SK-N-SH (cell line): ENCODE results near the gene CCDC87. TPM values are rescaled to one million over a fixed set of nuclear protein-coding genes. Genes with fewer than 3 reads are reported as not detected.

ENCODE experiments used
- CTCF ChIA-PET: fragments of 300-600, 350-600 bp; formaldehyde crosslinking; extraction: SDS; loops from one replicate; lab custom pipeline; 2021; lab: Yijun Ruan, JAX
- POLR2A ChIA-PET: fragments of 350-600 bp; sonication (Branson Sonifier 250); formaldehyde crosslinking; extraction: SDS; loops from one replicate; lab custom pipeline; 2020; ENCODE audit warnings: antibody characterized with exemption, inconsistent platforms; lab: Yijun Ruan, JAX
- DNase-seq: peaks from one replicate; pipeline ENCODE4 v3.0.0; 2012
- H2AFZ ChIP-seq: fragments of 200-600 bp; sonication (generic); 2 replicates; pipeline ENCODE4 v1.8.1; 2016; ENCODE audit warnings: antibody characterized with exemption, mild to moderate bottlenecking, low read depth
- H3F3A ChIP-seq: fragments of 200-600 bp; sonication (generic); replicated peaks from 2 replicates; pipeline ENCODE3; 2016; ENCODE audit warnings: antibody characterized with exemption, mild to moderate bottlenecking; ENCODE audit not compliant: insufficient read depth
- H3K27ac ChIP-seq, 2 experiments: fragments of 200-500 bp in 1 of 2; fragments of 200-600 bp in 1 of 2; sonication (Bioruptor generic) in 1 of 2; sonication (generic), shearing (Covaris generic) in 1 of 2; 2 replicates each; pipeline versions ENCODE4 v1.5.1 to v1.6.1; 2014 to 2016; ENCODE audit warnings: low read depth in 2 of 2, inconsistent platforms in 1 of 2, low read length in 1 of 2, mild to moderate bottlenecking in 1 of 2, mixed read lengths in 1 of 2
- H3K27me3 ChIP-seq: fragments of 200-600 bp; sonication (generic), shearing (Covaris generic); 2 replicates; pipeline ENCODE4 v1.6.1; 2016; ENCODE audit warnings: mixed run types; ENCODE audit not compliant: insufficient read depth
- H3K36me3 ChIP-seq, 2 experiments: fragments of 200-500 bp in 1 of 2; fragments of 200-600 bp in 1 of 2; sonication (Bioruptor generic) in 1 of 2; sonication (generic) in 1 of 2; replicated peaks in 1 of 2; 2 replicates each; pipeline versions ENCODE3 to v1.5.1; 2014 to 2016; ENCODE audit warnings: low read length in 1 of 2, mild to moderate bottlenecking in 1 of 2; ENCODE audit not compliant: insufficient read depth in 2 of 2, control insufficient read depth in 1 of 2
- H3K4me1 ChIP-seq, 2 experiments: fragments of 200-500 bp in 1 of 2; fragments of 200-600 bp in 1 of 2; sonication (Bioruptor generic) in 1 of 2; sonication (generic), shearing (Covaris generic) in 1 of 2; 2 replicates each; pipeline versions ENCODE4 v1.5.1 to v1.6.1; 2014 to 2016; ENCODE audit warnings: low read depth in 1 of 2, low read length in 1 of 2, mixed run types in 1 of 2; ENCODE audit not compliant: insufficient read depth in 2 of 2, control insufficient read depth in 1 of 2
- H3K4me2 ChIP-seq: fragments of 200-600 bp; sonication (generic), shearing (Covaris generic); 2 replicates; pipeline ENCODE4 v1.6.1; 2017; ENCODE audit warnings: mixed run types
- H3K4me3 ChIP-seq, 2 experiments: fragments of 200-500 bp in 1 of 2; fragments of 200-600 bp in 1 of 2; sonication (Bioruptor generic) in 1 of 2; sonication (generic), shearing (Covaris generic) in 1 of 2; 2 replicates each; pipeline versions ENCODE4 v1.5.1 to v1.8.1; 2014 to 2016; ENCODE audit warnings: low read depth in 2 of 2, inconsistent platforms in 1 of 2, low read length in 1 of 2, mild to moderate bottlenecking in 1 of 2, mixed read lengths in 1 of 2, moderate library complexity in 1 of 2
- H3K79me2 ChIP-seq: fragments of 200-600 bp; sonication (generic); 2 replicates; pipeline ENCODE4 v1.8.1; 2017; ENCODE audit warnings: mild to moderate bottlenecking; ENCODE audit not compliant: insufficient read depth
- H3K9ac ChIP-seq: fragments of 200-600 bp; sonication (generic); 2 replicates; pipeline ENCODE4 v1.6.1; 2017; ENCODE audit warnings: mixed run types
- H3K9me2 ChIP-seq: fragments of 200-600 bp; sonication (generic); 2 replicates; pipeline ENCODE4 v1.6.1; 2017; ENCODE audit warnings: mixed run types
- H3K9me3 ChIP-seq: fragments of 200-600 bp; sonication (generic); 2 replicates; pipeline ENCODE4 v1.6.1; 2017; ENCODE audit warnings: mixed run types, mild to moderate bottlenecking, moderate library complexity
- H4K20me1 ChIP-seq: fragments of 200-600 bp; sonication (generic); 2 replicates; pipeline ENCODE4 v1.6.1; 2017; ENCODE audit warnings: mild to moderate bottlenecking, mixed run types; ENCODE audit not compliant: insufficient read depth
- ELF1 ChIP-seq: IDR thresholded peaks from 2 replicates; pipeline ENCODE4 v1.4.0; 2012
- EZH2phosphoT487 ChIP-seq: fragments of 200-600 bp; sonication (generic); IDR thresholded peaks from 2 replicates; pipeline ENCODE4 v1.6.1; 2017; ENCODE audit warnings: low read depth, mixed run types, mild to moderate bottlenecking, antibody characterized with exemption, moderate library complexity, borderline replicate concordance
- FOSL2 ChIP-seq: IDR thresholded peaks from 2 replicates; pipeline ENCODE4 v1.4.0; 2012; ENCODE audit warnings: low read depth, mild to moderate bottlenecking, moderate library complexity, borderline replicate concordance
- FOXM1 ChIP-seq: IDR thresholded peaks from 2 replicates; pipeline ENCODE4 v1.4.0; 2012; ENCODE audit warnings: low read depth, mild to moderate bottlenecking
- GABPA ChIP-seq: IDR thresholded peaks from 2 replicates; pipeline ENCODE4 v1.4.0; 2012; ENCODE audit warnings: low read depth, mild to moderate bottlenecking
- NFIC ChIP-seq: IDR thresholded peaks from 2 replicates; pipeline ENCODE4 v1.4.0; 2012; ENCODE audit warnings: borderline replicate concordance
- POLR2AphosphoS5 ChIP-seq: IDR thresholded peaks from 2 replicates; pipeline ENCODE4 v1.6.1; 2012; ENCODE audit warnings: low read depth, low read length
- RFX5 ChIP-seq: IDR thresholded peaks from 2 replicates; pipeline ENCODE4 v1.6.1; 2012; ENCODE audit warnings: mild to moderate bottlenecking, improper control_type of control experiment, low read length
- SMC3 ChIP-seq: IDR thresholded peaks from 2 replicates; pipeline ENCODE4 v1.6.1; 2012; ENCODE audit warnings: low read depth, low read length, improper control_type of control experiment
- WGBS: methylation state at CpG from one replicate; pipeline ENCODE4 v1.1.6; 2017; ENCODE audit warnings: low lambda C conversion rate; 5-methylcytosine and 5-hydroxymethylcytosine counted together
- polyA plus RNA-seq, 3 experiments: library from polyadenylated mRNA; depleted of rRNA; stranded (reverse); fragments of >200 nt; gene quantifications; 2 replicates each; pipeline ENCODE4 v1.2.3, GENCODE V29; 2012
- TF ChIP-seq, protein P1 (sequence below): IDR thresholded peaks from 2 replicates; pipeline ENCODE4; 2012
- TF ChIP-seq, protein P2 (sequence below): fragments of 150-350 bp; IDR thresholded peaks from 2 replicates; pipeline ENCODE4 v1.6.1; 2016; ENCODE audit warnings: mild to moderate bottlenecking, low read depth, low read length
- TF ChIP-seq, protein P3 (sequence below): IDR thresholded peaks from 2 replicates; pipeline ENCODE4 v1.4.0; 2012; ENCODE audit warnings: low read depth, borderline replicate concordance
- TF ChIP-seq, protein P4 (sequence below): IDR thresholded peaks from 2 replicates; pipeline ENCODE4 v1.6.1; 2012; ENCODE audit warnings: mild to moderate bottlenecking, low read depth, low read length, moderate library complexity
- TF ChIP-seq, protein P5 (sequence below): fragments of 150-350 bp; IDR thresholded peaks from 2 replicates; pipeline ENCODE4 v1.6.1; 2017; ENCODE audit warnings: antibody characterized with exemption, low read length, low read depth, borderline replicate concordance

CCDC87 gene
- polyA plus RNA-seq, 1 of the 3 experiments (the other 2 are of a cell fraction), result 0.21 TPM

DNA sequence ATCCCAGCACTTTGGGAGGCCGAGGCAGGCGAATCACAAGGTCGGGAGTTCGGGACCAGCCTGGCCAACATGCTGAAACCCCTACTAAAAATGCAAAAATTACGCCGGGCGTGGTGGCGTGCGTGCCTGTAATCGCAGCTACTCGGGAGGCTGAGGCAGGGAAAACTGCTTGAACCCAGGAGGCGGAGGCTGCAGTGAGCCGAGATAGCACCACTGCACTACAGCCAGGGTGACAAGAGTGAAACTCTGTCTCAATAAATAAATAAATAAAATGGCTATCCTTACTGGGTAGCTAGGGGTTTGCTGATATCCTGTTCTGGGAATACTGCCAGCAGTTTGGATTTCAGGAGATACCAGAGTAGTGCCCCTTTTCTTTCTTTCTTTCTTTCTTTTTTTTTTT, 21.2 kb upstream of the CCDC87 start:
- Histone ChIP-seq H3K4me1 (peaks cover 8 to 11% of the 10 kb centered on the region in 2 experiments; a peak in 2 of 4 replicates), H3K4me2 (no peak overlapping the region), H3K27me3 (no peaks in the 10 kb centered on the region), H3K9me3 (no peaks in the 10 kb centered on the region), H3K79me2 (peaks cover 38% of the 10 kb centered on the region), H3K4me3 (no peak overlapping the region), H3K36me3 (peaks cover 0 to 4% of the 10 kb centered on the region in 2 experiments), H4K20me1 (peaks cover 23% of the 10 kb centered on the region), H3F3A (peaks cover 9% of the 10 kb centered on the region), H3K9me2 (no peaks in the 10 kb centered on the region), H2AFZ (no peak overlapping the region), H3K9ac (no peak overlapping the region), H3K27ac (no peak overlapping the region)
- ChIA-PET CTCF (interaction anchor here (0.7 kb wide), 1 partner anchor 22 kb away, joined by 3 read pairs; no protein-coding TSS in a partner anchor), POLR2A (no interaction called here)
- TF ChIP-seq, protein P1, sequence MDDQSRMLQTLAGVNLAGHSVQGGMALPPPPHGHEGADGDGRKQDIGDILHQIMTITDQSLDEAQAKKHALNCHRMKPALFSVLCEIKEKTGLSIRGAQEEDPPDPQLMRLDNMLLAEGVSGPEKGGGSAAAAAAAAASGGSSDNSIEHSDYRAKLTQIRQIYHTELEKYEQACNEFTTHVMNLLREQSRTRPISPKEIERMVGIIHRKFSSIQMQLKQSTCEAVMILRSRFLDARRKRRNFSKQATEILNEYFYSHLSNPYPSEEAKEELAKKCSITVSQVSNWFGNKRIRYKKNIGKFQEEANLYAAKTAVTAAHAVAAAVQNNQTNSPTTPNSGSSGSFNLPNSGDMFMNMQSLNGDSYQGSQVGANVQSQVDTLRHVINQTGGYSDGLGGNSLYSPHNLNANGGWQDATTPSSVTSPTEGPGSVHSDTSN, result no peak
- TF ChIP-seq, protein P2, sequence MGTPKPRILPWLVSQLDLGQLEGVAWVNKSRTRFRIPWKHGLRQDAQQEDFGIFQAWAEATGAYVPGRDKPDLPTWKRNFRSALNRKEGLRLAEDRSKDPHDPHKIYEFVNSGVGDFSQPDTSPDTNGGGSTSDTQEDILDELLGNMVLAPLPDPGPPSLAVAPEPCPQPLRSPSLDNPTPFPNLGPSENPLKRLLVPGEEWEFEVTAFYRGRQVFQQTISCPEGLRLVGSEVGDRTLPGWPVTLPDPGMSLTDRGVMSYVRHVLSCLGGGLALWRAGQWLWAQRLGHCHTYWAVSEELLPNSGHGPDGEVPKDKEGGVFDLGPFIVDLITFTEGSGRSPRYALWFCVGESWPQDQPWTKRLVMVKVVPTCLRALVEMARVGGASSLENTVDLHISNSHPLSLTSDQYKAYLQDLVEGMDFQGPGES, result no peak
- DNase-seq, result no peak
- 94% methylated on average over 13 of the region's 13 CpGs for WGBS

DNA sequence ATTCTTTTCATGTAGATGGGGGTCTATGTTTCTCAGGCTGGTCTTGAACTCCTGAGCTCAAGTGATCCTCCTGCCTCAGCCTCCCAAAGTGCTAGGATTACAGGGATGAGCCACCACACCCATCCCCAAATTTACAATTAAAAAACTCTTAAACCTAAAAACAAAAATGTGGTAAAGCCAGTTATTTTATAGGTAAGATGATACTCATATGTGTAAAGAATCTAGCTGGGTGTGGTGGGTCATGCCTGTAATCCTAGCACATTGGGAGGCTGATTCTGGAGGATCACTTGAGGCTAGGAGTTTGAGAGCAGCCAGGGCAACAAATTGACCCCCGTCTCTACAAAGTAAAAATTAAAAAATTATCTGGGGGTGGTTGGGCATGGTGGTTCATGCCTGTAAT, 19.6 kb upstream of the CCDC87 start:
- Histone ChIP-seq H3K4me1 (no peaks in the 10 kb centered on the region), H3K9me3 (no peaks in the 10 kb centered on the region), H3K27me3 (no peaks in the 10 kb centered on the region), H3K9me2 (no peaks in the 10 kb centered on the region), H4K20me1 (peaks cover 7% of the 10 kb centered on the region), H3F3A (peaks cover 9% of the 10 kb centered on the region), H3K79me2 (peaks cover 22% of the 10 kb centered on the region), H3K4me2 (no peak overlapping the region), H2AFZ (no peak overlapping the region), H3K9ac (no peak overlapping the region), H3K4me3 (no peak overlapping the region), H3K36me3 (no peaks in the 10 kb centered on the region), H3K27ac (no peak overlapping the region)
- DNase-seq, result no peak
- ChIA-PET CTCF (interaction anchor here (0.9 kb wide), 1 partner anchor 203 kb away, joined by 3 read pairs; no protein-coding TSS in a partner anchor), POLR2A (interaction anchor here (1.0 kb wide), 1 partner anchor 65 kb away, joined by 3 read pairs; the partner anchor contains the start of gene RBM4B)
- 100% methylated on average over 1 of the region's 1 CpG for WGBS
- TF ChIP-seq EZH2phosphoT487 (no peak), FOXM1 (no peak), RFX5 (no peak), FOSL2 (no peak), NFIC (no peak), SMC3 (no peak), GABPA (no peak), ELF1 (no peak), POLR2AphosphoS5 (no peak)
- TF ChIP-seq, protein P3, sequence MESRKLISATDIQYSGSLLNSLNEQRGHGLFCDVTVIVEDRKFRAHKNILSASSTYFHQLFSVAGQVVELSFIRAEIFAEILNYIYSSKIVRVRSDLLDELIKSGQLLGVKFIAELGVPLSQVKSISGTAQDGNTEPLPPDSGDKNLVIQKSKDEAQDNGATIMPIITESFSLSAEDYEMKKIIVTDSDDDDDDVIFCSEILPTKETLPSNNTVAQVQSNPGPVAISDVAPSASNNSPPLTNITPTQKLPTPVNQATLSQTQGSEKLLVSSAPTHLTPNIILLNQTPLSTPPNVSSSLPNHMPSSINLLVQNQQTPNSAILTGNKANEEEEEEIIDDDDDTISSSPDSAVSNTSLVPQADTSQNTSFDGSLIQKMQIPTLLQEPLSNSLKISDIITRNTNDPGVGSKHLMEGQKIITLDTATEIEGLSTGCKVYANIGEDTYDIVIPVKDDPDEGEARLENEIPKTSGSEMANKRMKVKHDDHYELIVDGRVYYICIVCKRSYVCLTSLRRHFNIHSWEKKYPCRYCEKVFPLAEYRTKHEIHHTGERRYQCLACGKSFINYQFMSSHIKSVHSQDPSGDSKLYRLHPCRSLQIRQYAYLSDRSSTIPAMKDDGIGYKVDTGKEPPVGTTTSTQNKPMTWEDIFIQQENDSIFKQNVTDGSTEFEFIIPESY, result no peak
- TF ChIP-seq, protein P2, result no peak
- TF ChIP-seq, protein P4, sequence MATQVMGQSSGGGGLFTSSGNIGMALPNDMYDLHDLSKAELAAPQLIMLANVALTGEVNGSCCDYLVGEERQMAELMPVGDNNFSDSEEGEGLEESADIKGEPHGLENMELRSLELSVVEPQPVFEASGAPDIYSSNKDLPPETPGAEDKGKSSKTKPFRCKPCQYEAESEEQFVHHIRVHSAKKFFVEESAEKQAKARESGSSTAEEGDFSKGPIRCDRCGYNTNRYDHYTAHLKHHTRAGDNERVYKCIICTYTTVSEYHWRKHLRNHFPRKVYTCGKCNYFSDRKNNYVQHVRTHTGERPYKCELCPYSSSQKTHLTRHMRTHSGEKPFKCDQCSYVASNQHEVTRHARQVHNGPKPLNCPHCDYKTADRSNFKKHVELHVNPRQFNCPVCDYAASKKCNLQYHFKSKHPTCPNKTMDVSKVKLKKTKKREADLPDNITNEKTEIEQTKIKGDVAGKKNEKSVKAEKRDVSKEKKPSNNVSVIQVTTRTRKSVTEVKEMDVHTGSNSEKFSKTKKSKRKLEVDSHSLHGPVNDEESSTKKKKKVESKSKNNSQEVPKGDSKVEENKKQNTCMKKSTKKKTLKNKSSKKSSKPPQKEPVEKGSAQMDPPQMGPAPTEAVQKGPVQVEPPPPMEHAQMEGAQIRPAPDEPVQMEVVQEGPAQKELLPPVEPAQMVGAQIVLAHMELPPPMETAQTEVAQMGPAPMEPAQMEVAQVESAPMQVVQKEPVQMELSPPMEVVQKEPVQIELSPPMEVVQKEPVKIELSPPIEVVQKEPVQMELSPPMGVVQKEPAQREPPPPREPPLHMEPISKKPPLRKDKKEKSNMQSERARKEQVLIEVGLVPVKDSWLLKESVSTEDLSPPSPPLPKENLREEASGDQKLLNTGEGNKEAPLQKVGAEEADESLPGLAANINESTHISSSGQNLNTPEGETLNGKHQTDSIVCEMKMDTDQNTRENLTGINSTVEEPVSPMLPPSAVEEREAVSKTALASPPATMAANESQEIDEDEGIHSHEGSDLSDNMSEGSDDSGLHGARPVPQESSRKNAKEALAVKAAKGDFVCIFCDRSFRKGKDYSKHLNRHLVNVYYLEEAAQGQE, result no peak
- TF ChIP-seq, protein P5, sequence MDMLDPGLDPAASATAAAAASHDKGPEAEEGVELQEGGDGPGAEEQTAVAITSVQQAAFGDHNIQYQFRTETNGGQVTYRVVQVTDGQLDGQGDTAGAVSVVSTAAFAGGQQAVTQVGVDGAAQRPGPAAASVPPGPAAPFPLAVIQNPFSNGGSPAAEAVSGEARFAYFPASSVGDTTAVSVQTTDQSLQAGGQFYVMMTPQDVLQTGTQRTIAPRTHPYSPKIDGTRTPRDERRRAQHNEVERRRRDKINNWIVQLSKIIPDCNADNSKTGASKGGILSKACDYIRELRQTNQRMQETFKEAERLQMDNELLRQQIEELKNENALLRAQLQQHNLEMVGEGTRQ, result no peak
